Omental fat pad (tissue), 4 donors: ENCODE results near the gene PPM1L. TPM values are rescaled to one million over a fixed set of nuclear protein-coding genes. Genes with fewer than 3 reads are reported as not detected.

Experiments
- ATAC-seq: fragments of 150-250 bp; one replicate; pipeline ENCODE4 v1.9.1; 2016; ENCODE audit warnings: mild to moderate bottlenecking, moderate library complexity; ENCODE audit not compliant: low FRiP score
- DNase-seq: peaks from one replicate; pipeline ENCODE4 v3.0.0-alpha.2; 2019; ENCODE audit warnings: low spot score
- CTCF ChIP-seq, 3 donors: fragments of 450-650 bp; IDR thresholded peaks; one replicate each; pipeline ENCODE4 v1.5.1; 2016 to 2017; ENCODE audit warnings: antibody characterized with exemption in 3 of 3, mild to moderate bottlenecking in 3 of 3, moderate library complexity in 2 of 3
- total RNA-seq, 4 donors: library from RNA; depleted of rRNA; stranded (reverse); fragments of >200 nt; gene quantifications; one replicate each; pipeline ENCODE4 v1.1.0, GENCODE V29; 2016

PPM1L gene
- total RNA-seq, 4 donors from 2014 or later: 13.5 to 30.4 (median 18.0) TPM

- no peak for DNase-seq
- ATAC-seq: no peak
- no peak for TF ChIP-seq CTCF (IDR thresholded peaks at IDR 0.05)
Measured at GRCh38 chr3:161096771-161097367, 340.8 kb downstream of the PPM1L start.

GRCh38 chr3:161100994-161101393 lies 345.0 kb downstream of the PPM1L start:
- TF ChIP-seq CTCF (IDR thresholded peaks at IDR 0.05): no peak
- no peak for ATAC-seq
- no peak for DNase-seq

GRCh38 chr3:161101609-161102008 lies 345.6 kb downstream of the PPM1L start:
- ATAC-seq (no peak), DNase-seq (no peak)
- TF ChIP-seq CTCF (IDR thresholded peaks at IDR 0.05): no peak

DNA sequence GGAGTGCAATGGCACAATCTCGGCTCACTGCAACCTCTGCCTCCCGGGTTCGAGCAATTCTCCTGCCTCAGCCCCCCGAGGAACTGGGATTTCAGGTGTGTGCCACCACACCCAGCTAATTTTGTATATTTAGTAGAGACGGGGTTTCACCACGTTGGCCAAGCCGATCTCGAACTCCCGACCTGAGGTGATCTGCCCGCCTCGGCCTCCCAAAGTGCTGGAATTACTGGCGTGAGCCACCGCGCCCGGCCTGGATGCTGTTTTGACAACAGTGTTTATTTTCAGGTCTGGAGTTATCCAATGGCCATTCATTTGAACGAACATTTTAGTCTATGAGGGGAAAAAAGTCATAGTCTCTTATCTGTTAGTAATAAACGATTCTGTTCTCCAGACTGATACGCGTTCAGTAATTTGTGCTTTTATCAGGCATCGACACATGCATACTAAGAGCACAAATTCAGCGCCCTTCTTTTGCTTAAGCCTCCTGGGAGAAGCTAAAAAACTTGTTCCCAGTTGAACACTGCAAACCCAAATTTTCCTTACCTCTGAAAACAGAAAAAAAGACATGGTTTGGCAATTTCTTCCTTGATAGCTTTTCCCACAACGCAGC lies 347.9 kb downstream of the PPM1L start:
- DNase-seq (no peak), ATAC-seq (no peak)
- TF ChIP-seq CTCF (IDR thresholded peaks at IDR 0.05): no peak

DNA sequence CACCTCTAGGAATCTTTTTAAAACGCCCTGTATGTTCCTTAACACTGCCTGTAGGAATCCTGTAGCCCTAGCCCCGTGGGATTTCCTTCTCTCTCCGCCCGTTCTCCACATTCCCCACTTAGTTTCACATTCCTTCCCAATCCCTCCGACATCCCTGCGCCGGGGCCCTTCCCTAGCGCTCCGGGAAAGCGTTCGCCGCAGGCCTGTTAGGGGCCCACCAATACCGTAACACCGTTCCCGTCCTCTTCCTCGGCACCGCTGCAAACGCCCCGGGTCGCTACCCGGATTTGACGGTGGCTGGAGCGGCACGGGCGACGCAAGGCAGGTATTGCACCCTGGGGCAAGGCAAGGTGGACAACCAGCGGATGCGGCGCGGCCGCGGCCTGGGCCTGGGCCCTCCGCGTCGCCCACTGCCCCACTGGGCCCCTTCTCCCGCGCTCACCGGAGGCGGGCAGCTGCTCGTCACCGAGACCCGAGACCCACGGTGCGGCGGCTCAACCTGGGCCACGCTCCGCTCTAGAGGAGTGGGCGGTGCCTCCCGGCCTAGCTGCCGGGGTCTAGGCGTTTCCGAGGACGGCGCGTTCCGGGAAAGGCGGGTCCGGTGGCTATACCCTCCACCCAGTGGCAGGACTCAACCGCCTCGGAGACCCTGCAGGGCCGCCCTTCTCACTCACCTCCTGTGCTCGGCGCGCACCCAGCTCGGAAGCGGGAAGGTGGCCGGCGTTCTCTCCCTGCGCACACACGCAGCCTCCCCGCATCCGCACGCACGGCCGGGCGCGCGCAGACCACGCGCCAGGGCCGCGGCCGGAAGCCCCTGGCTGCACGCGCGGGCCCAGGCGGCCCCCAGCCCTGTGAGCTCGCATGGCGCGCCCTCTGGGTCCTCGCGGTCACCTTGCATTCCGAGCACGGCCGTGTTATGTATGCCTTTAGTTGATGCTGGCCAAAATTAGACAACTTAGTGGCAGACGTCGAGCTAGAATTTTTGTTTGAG lies 348.8 kb downstream of the PPM1L start, which contains the start of gene B3GALNT1:
Gene B3GALNT1, minus strand, starts transcription at position 789 of the 991 bp plus-strand sequence. CDS start 18,595 bp downstream, outside the sequence.
- no peak for DNase-seq
- ATAC-seq: peak; percentile 89
- TF ChIP-seq CTCF (IDR thresholded peaks at IDR 0.05): no peak

DNA sequence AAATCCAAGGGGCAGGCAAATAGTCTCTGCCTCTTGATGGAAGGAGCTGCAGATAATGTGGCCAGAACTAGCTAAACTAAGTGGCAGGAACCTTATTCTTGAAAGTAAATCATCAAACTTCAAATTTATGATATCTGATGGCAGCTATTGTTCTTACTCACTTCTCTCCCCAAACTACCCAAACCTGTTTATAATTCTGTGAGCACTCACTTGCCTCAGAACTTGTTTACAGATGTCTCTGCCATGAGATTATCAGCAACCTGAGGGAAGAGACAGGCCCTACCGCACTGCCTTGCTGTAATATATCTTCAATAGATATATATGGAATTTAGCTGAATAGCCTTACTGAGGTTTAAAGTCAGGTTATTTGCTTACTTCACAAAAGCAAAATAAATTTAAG lies 351.3 kb downstream of the PPM1L start:
- DNase-seq: no peak
- no peak for ATAC-seq
- TF ChIP-seq CTCF (IDR thresholded peaks at IDR 0.05): no peak
